Activated B cell treated with CpG ODN at 0.5 μM for 24 hours (primary cell): ENCODE data around the gene VAV2. TPM values are rescaled to one million over a fixed set of nuclear protein-coding genes. Genes with fewer than 3 reads are reported as not detected.

Experiments used
- ATAC-seq: fragments of 200-7000 bp; cut with Tn5 transposase; one replicate; pipeline ENCODE4 v1.10.0; 2021; ENCODE audit warnings: low read depth, mild to moderate bottlenecking, moderate library complexity
- CTCF ChIA-PET: fragments of 350-600 bp; sonication (Branson Sonifier 250); formaldehyde crosslinking; loops from one replicate; lab custom pipeline; 2021; ENCODE audit warnings: antibody characterized with exemption; lab: Charles Lee
- POLR2A ChIA-PET: fragments of 350-600 bp; sonication (Branson Sonifier 250); formaldehyde crosslinking; loops from one replicate; lab custom pipeline; 2021; ENCODE audit warnings: antibody characterized with exemption; lab: Charles Lee
- DNase-seq: peaks from one replicate; pipeline ENCODE4 v3.0.0; 2022
- H3K27ac Mint-ChIP-seq: one replicate; pipeline ENCODE4 v1.8.0; 2020; ENCODE audit warnings: mixed read lengths
- H3K27me3 Mint-ChIP-seq: one replicate; pipeline ENCODE4 v1.8.0; 2021; ENCODE audit warnings: mixed read lengths
- H3K36me3 Mint-ChIP-seq: one replicate; pipeline ENCODE4 v1.8.0; 2021; ENCODE audit warnings: low read depth, mixed read lengths
- H3K4me1 Mint-ChIP-seq: one replicate; pipeline ENCODE4 v1.8.0; 2021; ENCODE audit warnings: mixed read lengths
- H3K4me3 Mint-ChIP-seq: one replicate; pipeline ENCODE4 v1.8.0; 2020; ENCODE audit warnings: mild to moderate bottlenecking, mixed read lengths
- H3K9me3 Mint-ChIP-seq: one replicate; pipeline ENCODE4 v1.8.0; 2020; ENCODE audit warnings: mixed read lengths
- CTCF ChIP-seq: fragments of 200-600 bp; IDR thresholded peaks from one replicate; pipeline ENCODE4 v1.8.0; 2022; ENCODE audit warnings: antibody characterized with exemption, mild to moderate bottlenecking
- intact Hi-C: fragments of 100-400 bp; cut with micrococcal nuclease; formaldehyde crosslinking; loops from one replicate; pipeline ENCODE4 v1.15.1; 2024
- total RNA-seq: library from RNA; stranded (reverse); gene quantifications from 2 replicates; pipeline ENCODE4 v1.2.3, GENCODE V29; 2022

Gene VAV2
- total RNA-seq, 1 donor from 2014 or later, result 99.6 TPM

DNA sequence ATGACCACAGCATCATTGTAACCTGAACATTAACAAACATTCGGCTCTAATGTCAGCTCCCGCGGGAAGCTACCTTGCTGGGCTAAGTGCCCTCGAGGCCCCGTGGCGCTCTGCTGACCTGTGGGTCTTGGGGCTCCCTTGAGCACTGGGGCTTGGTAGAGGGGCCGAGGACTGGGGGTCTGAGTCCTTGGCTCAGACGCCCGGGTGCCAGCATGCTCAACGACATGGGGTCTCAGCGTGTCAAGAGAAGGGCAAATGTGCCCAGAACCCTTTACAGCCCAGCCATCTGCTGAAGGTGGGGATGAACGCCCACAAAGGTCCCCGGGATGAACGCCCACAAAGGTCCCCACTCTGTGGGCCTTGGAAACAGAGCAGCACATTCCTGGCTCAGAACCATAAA, 214.3 kb downstream of the VAV2 start:
- ATAC-seq (no peak), DNase-seq (no peak)
- no peak for TF ChIP-seq CTCF
- no peak overlapping the region for H3K4me3 Mint-ChIP-seq
- ChIA-PET POLR2A (no interaction called here), CTCF (interaction anchor here (8.9 kb wide), 1 partner anchor 217 kb away, joined by 220 read pairs; no protein-coding TSS in a partner anchor)
- intact Hi-C loops, result no loop called here
- no peaks in the 10 kb centered on the region for H3K27me3 Mint-ChIP-seq
- H3K27ac Mint-ChIP-seq, result no peak overlapping the region
- peaks cover 70% of the 10 kb centered on the region for H3K36me3 Mint-ChIP-seq
- H3K4me1 Mint-ChIP-seq, result peaks cover 15% of the 10 kb centered on the region
- H3K9me3 Mint-ChIP-seq, result peaks cover 3% of the 10 kb centered on the region

DNA sequence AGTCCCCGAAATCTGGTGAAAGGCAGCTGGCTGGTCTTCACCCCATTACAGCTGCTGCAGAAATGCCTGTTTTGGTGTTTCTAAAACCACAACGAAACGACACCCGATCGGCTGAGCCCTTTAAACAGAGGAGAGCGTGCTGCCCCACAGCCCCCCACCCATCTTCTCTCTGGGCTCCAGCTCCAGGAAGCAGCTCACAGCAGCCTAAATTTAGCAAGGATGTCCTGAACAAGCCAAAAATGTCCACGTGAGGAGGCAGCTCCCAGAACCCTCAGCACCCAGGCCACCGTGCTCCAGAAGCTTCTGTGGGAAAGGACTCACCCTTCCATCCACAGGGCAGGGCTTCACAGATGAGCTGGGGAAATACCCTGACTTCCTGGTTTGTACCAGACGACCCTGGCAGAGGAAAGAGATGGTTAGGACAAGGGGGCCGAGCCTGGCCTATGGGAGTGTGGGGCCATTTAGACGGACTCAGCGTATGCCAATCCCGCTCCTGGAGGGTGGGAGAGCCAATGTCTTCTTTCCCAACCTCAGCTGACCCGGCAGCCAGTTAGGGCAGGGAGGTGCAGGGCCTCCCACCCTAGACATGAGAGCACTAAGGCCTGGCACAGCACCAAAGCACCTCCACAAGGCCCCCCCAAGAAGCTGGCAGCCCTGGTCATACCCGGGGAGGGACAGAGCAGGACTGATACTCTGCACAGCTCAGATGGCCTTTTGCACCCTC, 214.9 kb downstream of the VAV2 start:
- Mint-ChIP-seq H3K36me3 (peaks cover 75% of the 10 kb centered on the region), H3K27ac (no peak overlapping the region), H3K4me1 (peaks cover 8% of the 10 kb centered on the region), H3K9me3 (peaks cover 3% of the 10 kb centered on the region), H3K4me3 (no peak overlapping the region), H3K27me3 (no peaks in the 10 kb centered on the region)
- no peak for ATAC-seq
- no peak for DNase-seq
- ChIA-PET CTCF (interaction anchor here (1.0 to 8.9 kb wide), 2 partner anchors 34 to 218 kb away, joined by 4 to 220 read pairs; no protein-coding TSS in a partner anchor), POLR2A (no interaction called here)
- intact Hi-C loops, result no loop called here
- TF ChIP-seq CTCF, result no peak

DNA sequence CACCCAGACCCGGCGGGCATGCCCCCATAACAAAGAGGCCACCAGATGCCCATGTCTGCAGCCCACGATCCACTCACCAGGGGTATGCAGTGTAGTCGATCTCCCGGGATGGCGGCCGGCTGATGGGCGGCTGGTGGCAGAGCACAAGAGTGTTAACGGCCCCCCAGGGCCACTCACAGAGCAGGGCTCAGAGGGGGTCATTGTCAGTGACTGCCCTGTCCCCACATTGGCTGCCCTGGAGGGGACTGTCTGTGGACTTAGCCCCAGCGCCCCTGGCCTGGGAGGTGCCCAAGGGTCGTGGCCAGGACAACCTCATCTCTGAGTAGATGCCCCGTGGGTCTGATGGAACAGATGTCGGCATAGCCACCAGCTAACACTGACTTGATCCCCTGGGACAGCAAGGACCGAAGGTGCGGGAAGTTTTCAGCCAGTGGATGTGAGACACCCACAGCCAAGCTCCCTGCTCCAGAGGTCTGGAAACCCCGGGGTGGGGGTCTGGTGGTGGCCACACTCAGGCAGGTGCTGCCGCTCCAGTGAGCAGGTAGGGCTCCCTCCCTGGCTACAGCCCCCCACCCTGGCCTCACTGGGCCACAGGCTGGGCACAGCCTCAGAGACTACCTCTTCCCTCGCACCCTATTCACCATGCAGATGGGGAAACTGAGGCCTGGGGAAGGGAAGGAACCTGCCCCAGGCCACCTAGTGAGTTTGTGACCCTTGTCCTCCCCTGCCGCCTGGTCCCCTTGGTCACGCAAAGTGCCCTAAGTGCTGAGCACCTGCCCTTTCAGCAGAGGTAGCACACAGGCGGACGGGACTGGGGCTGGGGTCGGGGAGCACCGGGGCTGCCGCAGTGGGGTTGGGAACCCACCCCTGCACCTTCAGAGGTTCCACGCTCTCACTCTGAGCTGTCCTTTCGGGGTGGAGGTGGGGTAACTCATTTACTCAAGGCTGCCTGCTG, 215.9 kb downstream of the VAV2 start:
- no peak for TF ChIP-seq CTCF
- H3K4me1 Mint-ChIP-seq, result no peaks in the 10 kb centered on the region
- no peaks in the 10 kb centered on the region for H3K27me3 Mint-ChIP-seq
- peaks cover 3% of the 10 kb centered on the region for H3K9me3 Mint-ChIP-seq
- no peak for ATAC-seq
- CTCF ChIA-PET, result interaction anchor here (1.0 to 8.9 kb wide), 2 partner anchors 33 to 219 kb away, joined by 4 to 220 read pairs; no protein-coding TSS in a partner anchor
- intact Hi-C loops, result no loop called here
- no peak for DNase-seq
- H3K4me3 Mint-ChIP-seq, result no peak overlapping the region
- H3K36me3 Mint-ChIP-seq, result peaks cover 82% of the 10 kb centered on the region
- POLR2A ChIA-PET, result no interaction called here
- no peak overlapping the region for H3K27ac Mint-ChIP-seq

- no peak for ATAC-seq
- POLR2A ChIA-PET, result no interaction called here
- Mint-ChIP-seq H3K27me3 (no peaks in the 10 kb centered on the region), H3K36me3 (peaks cover 87% of the 10 kb centered on the region), H3K4me1 (no peaks in the 10 kb centered on the region), H3K9me3 (peaks cover 3% of the 10 kb centered on the region), H3K27ac (no peak overlapping the region), H3K4me3 (no peak overlapping the region)
- CTCF ChIA-PET, result no interaction called here
- intact Hi-C loops, result no loop called here
- DNase-seq, result no peak
- no peak for TF ChIP-seq CTCF
These were observed 216.8 kb downstream of the VAV2 start for GRCh38 chr9:133775291-133775690.

GRCh38 chr9:133774799-133775198, 217.3 kb downstream of the VAV2 start:
- POLR2A ChIA-PET, result no interaction called here
- TF ChIP-seq CTCF, result no peak
- DNase-seq (no peak), ATAC-seq (no peak)
- no peaks in the 10 kb centered on the region for H3K4me1 Mint-ChIP-seq
- CTCF ChIA-PET, result no interaction called here
- H3K4me3 Mint-ChIP-seq, result no peak overlapping the region
- intact Hi-C loops, result no loop called here
- H3K27me3 Mint-ChIP-seq, result no peaks in the 10 kb centered on the region
- H3K36me3 Mint-ChIP-seq, result peaks cover 85% of the 10 kb centered on the region
- peaks cover 3% of the 10 kb centered on the region for H3K9me3 Mint-ChIP-seq
- H3K27ac Mint-ChIP-seq, result no peak overlapping the region
